GM23338 (cell line): ENCODE results near the gene PDZD7. TPM values are rescaled to one million over a fixed set of nuclear protein-coding genes. Genes with fewer than 3 reads are reported as not detected.
"Not testable (repeated sequence)": the region's sequence is repeated elsewhere in the genome, so short reads cannot be mapped to it uniquely, and the experiment has no call there.

ENCODE experiments used
- ATAC-seq: fragments of 200-7000 bp; cut with Tn5 transposase; 3 replicates; pipeline ENCODE4 v1.9.1; 2020
- DNase-seq: peaks from one replicate; pipeline ENCODE4 v3.0.0-alpha.2; 2015; ENCODE audit warnings: low spot score
- H2AFZ ChIP-seq: fragments of 200-600 bp; sonication (generic); 2 replicates; pipeline ENCODE4 v1.8.0; 2016; ENCODE audit warnings: antibody characterized with exemption, mild to moderate bottlenecking, moderate library complexity
- H3F3A ChIP-seq: fragments of 200-600 bp; sonication (generic); replicated peaks from 2 replicates; pipeline ENCODE4 v1.8.0; 2017; ENCODE audit warnings: antibody characterized with exemption, mixed run types, low read depth
- H3K27ac ChIP-seq: fragments of 200-600 bp; sonication (generic); 2 replicates; pipeline ENCODE4 v1.6.1; 2016; ENCODE audit warnings: low read depth
- H3K27me3 ChIP-seq: fragments of 200-600 bp; sonication (generic); 2 replicates; pipeline ENCODE4 v1.8.0; 2016; ENCODE audit warnings: mild to moderate bottlenecking, mixed run types, moderate library complexity; ENCODE audit not compliant: insufficient read depth
- H3K36me3 ChIP-seq: fragments of 200-600 bp; sonication (generic); 2 replicates; pipeline ENCODE4 v1.8.0; 2016; ENCODE audit warnings: mild to moderate bottlenecking; ENCODE audit not compliant: insufficient read depth
- H3K4me1 ChIP-seq: fragments of 200-600 bp; sonication (generic); 2 replicates; pipeline ENCODE4 v1.8.0; 2016; ENCODE audit warnings: mild to moderate bottlenecking, moderate library complexity; ENCODE audit not compliant: insufficient read depth
- H3K4me2 ChIP-seq: fragments of 200-600 bp; sonication (generic); 2 replicates; pipeline ENCODE4 v1.7.1; 2017; ENCODE audit warnings: mixed run types
- H3K4me3 ChIP-seq: fragments of 200-600 bp; sonication (generic); 2 replicates; pipeline ENCODE4 v1.6.1; 2016; ENCODE audit warnings: mixed run types
- H3K79me2 ChIP-seq: fragments of 200-600 bp; sonication (generic); replicated peaks from 2 replicates; pipeline ENCODE4 v1.8.0; 2017; ENCODE audit warnings: mild to moderate bottlenecking; ENCODE audit not compliant: insufficient read depth
- H3K9me2 ChIP-seq: fragments of 200-600 bp; sonication (generic); 2 replicates; pipeline ENCODE4 v1.8.0; 2017; ENCODE audit not compliant: insufficient read depth
- H4K20me1 ChIP-seq: fragments of 200-600 bp; sonication (generic); replicated peaks from 2 replicates; pipeline ENCODE4 v1.8.0; 2017; ENCODE audit warnings: mild to moderate bottlenecking; ENCODE audit not compliant: insufficient read depth
- H3K27ac Mint-ChIP-seq: 2 replicates; pipeline ENCODE4 v1.8.0; 2020; ENCODE audit warnings: inconsistent platforms, mild to moderate bottlenecking, moderate library complexity, mixed read lengths
- H3K27me3 Mint-ChIP-seq: 3 replicates; pipeline ENCODE4 v1.8.0; 2022; ENCODE audit warnings: low read depth, mild to moderate bottlenecking, moderate library complexity, mixed read lengths, inconsistent platforms; ENCODE audit not compliant: insufficient read depth, poor library complexity
- H3K36me3 Mint-ChIP-seq: 3 replicates; pipeline ENCODE4 v1.8.0; 2021; ENCODE audit warnings: low read depth, mild to moderate bottlenecking, inconsistent platforms, moderate library complexity, mixed read lengths
- H3K4me1 Mint-ChIP-seq: 3 replicates; pipeline ENCODE4 v1.8.0; 2020; ENCODE audit warnings: mild to moderate bottlenecking, inconsistent platforms, mixed read lengths
- H3K4me3 Mint-ChIP-seq: 3 replicates; pipeline ENCODE4 v1.8.0; 2021; ENCODE audit warnings: moderate library complexity, mild to moderate bottlenecking, inconsistent platforms, mixed read lengths
- H3K9me3 Mint-ChIP-seq: 3 replicates; pipeline ENCODE4 v1.8.0; 2020; ENCODE audit warnings: moderate library complexity, mild to moderate bottlenecking, inconsistent platforms, mixed read lengths
- CREB1 ChIP-seq: fragments of 250-450 bp; sonication (Bioruptor Pico); IDR thresholded peaks from 2 replicates; pipeline ENCODE4 v1.5.0; 2020; ENCODE audit warnings: low read depth, mild to moderate bottlenecking, moderate library complexity
- CTCF ChIP-seq, 2 experiments: fragments of 200-600 bp in 1 of 2; sonication (generic) in 1 of 2; conservative IDR thresholded peaks; 2 replicates each; pipeline versions ENCODE4 v1.5.1 to v1.6.1; 2016 to 2017; ENCODE audit warnings: antibody characterized with exemption in 2 of 2, low read depth in 2 of 2, mild to moderate bottlenecking in 2 of 2, moderate library complexity in 1 of 2
- EZH2 ChIP-seq: fragments of 200-600 bp; sonication (generic); IDR thresholded peaks from one replicate; pipeline ENCODE4 v1.8.0; 2017; ENCODE audit warnings: antibody characterized with exemption, mild to moderate bottlenecking, low read depth; ENCODE audit not compliant: unreplicated experiment
- JUNB ChIP-seq: IDR thresholded peaks from one replicate; pipeline ENCODE4 v1.6.1; 2016; ENCODE audit warnings: antibody characterized with exemption; ENCODE audit not compliant: unreplicated experiment
- NANOG ChIP-seq: IDR thresholded peaks from 2 replicates; pipeline ENCODE4 v1.6.1; 2016; ENCODE audit warnings: antibody characterized with exemption, borderline replicate concordance
- POLR2AphosphoS5 ChIP-seq: IDR thresholded peaks from 2 replicates; pipeline ENCODE4 v1.6.1; 2016; ENCODE audit warnings: antibody characterized with exemption, low read depth
- REST ChIP-seq: IDR thresholded peaks from one replicate; pipeline ENCODE4 v1.6.1; 2018; ENCODE audit warnings: antibody characterized with exemption; ENCODE audit not compliant: unreplicated experiment
- ZNF114 ChIP-seq: fragments of 250-450 bp; sonication (Bioruptor Pico); IDR thresholded peaks from 2 replicates; pipeline ENCODE4 v1.5.0; 2020; ENCODE audit warnings: mild to moderate bottlenecking, moderate library complexity
- ZNF462 ChIP-seq: fragments of 250-450 bp; sonication (Bioruptor Pico); IDR thresholded peaks from 2 replicates; pipeline ENCODE4 v1.5.0; 2020; ENCODE audit warnings: mild to moderate bottlenecking, moderate library complexity
- polyA plus RNA-seq: library from polyadenylated mRNA; unstranded; fragments of >200 nt; fragmentation: Nextera tagmentation; extraction: Ambion mirVana; gene quantifications from 2 replicates; pipeline ENCODE4 v1.2.1, GENCODE V29; 2016
- total RNA-seq: library from RNA; depleted of rRNA; stranded (reverse); fragments of >200 nt; shearing (Covaris generic); gene quantifications from 2 replicates; pipeline ENCODE4 v1.2.3, GENCODE V29; 2014

The PDZD7 gene
- total and polyA plus RNA-seq, 2 experiments from 2014 or later = 1.7 to 2.3 TPM

- Histone ChIP-seq H3K36me3 (no peaks in the 10 kb centered on the region), H3F3A (no peaks in the 10 kb centered on the region), H3K4me2 (no peak overlapping the region), H2AFZ (no peak overlapping the region), H3K27me3 (peaks cover 57% of the 10 kb centered on the region), H3K4me3 (no peak overlapping the region), H3K27ac (no peak overlapping the region), H3K4me1 (peaks cover 14% of the 10 kb centered on the region; the same call in 1 of the 2 replicates), H4K20me1 (no peaks in the 10 kb centered on the region), H3K79me2 (no peaks in the 10 kb centered on the region), H3K9me2 (no peaks in the 10 kb centered on the region)
- DNase-seq (no peak), ATAC-seq (no peak)
- Mint-ChIP-seq H3K4me3 (no peak overlapping the region), H3K27me3 (peaks cover 61% of the 10 kb centered on the region), H3K36me3 (no peaks in the 10 kb centered on the region), H3K27ac (no peak overlapping the region), H3K4me1 (peaks cover 17% of the 10 kb centered on the region), H3K9me3 (no peaks in the 10 kb centered on the region)
- no peak for TF ChIP-seq CTCF (conservative IDR thresholded peaks at IDR 0.05; ENCODE audit: low read depth in 2 of 2)
- no peak for TF ChIP-seq ZNF462 (CRISPR knock-in tag)
- TF ChIP-seq ZNF114 (CRISPR knock-in tag) = no peak
- TF ChIP-seq EZH2 = no peak
- TF ChIP-seq REST = no peak
- TF ChIP-seq CREB1 (CRISPR knock-in tag) = no peak
- no peak for TF ChIP-seq JUNB
- no peak for TF ChIP-seq POLR2AphosphoS5
- no peak for TF ChIP-seq NANOG
These were observed 4.4 kb upstream of the PDZD7 start for GRCh38 chr10:101035314-101035713.

- not testable (repeated sequence) for H3K4me3 Mint-ChIP-seq, H4K20me1 ChIP-seq
- peaks cover 63% of the 10 kb centered on the region for H3K27me3 Mint-ChIP-seq
These were observed 3.5 kb upstream of the PDZD7 start for GRCh38 chr10:101034404-101034803.

More at GRCh38 chr10:101034404-101034803, 3.5 kb upstream of the PDZD7 start:
- not testable (repeated sequence) for H3K9me2 ChIP-seq, H3K79me2 ChIP-seq, H3F3A ChIP-seq, ATAC-seq, H3K4me3 ChIP-seq, H3K36me3 Mint-ChIP-seq, H3K27ac Mint-ChIP-seq, H3K36me3 ChIP-seq, H3K4me2 ChIP-seq, H3K9me3 Mint-ChIP-seq, DNase-seq, H2AFZ ChIP-seq, H3K27ac ChIP-seq
- H3K4me1 ChIP-seq = peaks cover 18% of the 10 kb centered on the region; the same call in 1 of the 2 replicates
- peaks cover 21% of the 10 kb centered on the region for H3K4me1 Mint-ChIP-seq
- H3K27me3 ChIP-seq = peaks cover 61% of the 10 kb centered on the region
